Gastrocnemius medialis (tissue), 4 donors: ENCODE results near the gene GTSF1L. TPM values are rescaled to one million over a fixed set of nuclear protein-coding genes. Genes with fewer than 3 reads are reported as not detected.

Experiments
- ATAC-seq, 2 donors: fragments of 150-250 bp; one replicate each; pipeline ENCODE4 v1.9.1; 2016
- DNase-seq, 2 donors: peaks; one replicate each; pipeline ENCODE4 v3.0.0-alpha.2; 2019
- H3K27ac ChIP-seq, 4 donors: fragments of 200-600 bp; sonication (generic); 1 replicate in 1 of 4; 2 replicates in 3 of 4; pipeline ENCODE4 v1.5.1; 2016 to 2018; ENCODE audit warnings: mild to moderate bottlenecking in 2 of 4, moderate library complexity in 1 of 4
- H3K27me3 ChIP-seq, 3 donors: fragments of 200-600 bp; sonication (generic) in 2 of 3; 1 replicate in 1 of 3; 2 replicates in 2 of 3; pipeline versions ENCODE4 v1.5.1 to v1.6.0; 2016 to 2019; ENCODE audit warnings: mild to moderate bottlenecking in 1 of 3, moderate library complexity in 1 of 3
- H3K36me3 ChIP-seq, 2 donors: fragments of 200-600 bp; sonication (generic) in 1 of 2; one replicate each; pipeline ENCODE4 v1.5.1; 2017 to 2018
- H3K4me1 ChIP-seq, 2 donors: fragments of 200-600 bp; sonication (generic) in 1 of 2; one replicate each; pipeline ENCODE4 v1.5.1; 2016 to 2017; ENCODE audit warnings: mild to moderate bottlenecking in 2 of 2
- H3K4me3 ChIP-seq, 4 donors: fragments of 200-600 bp; sonication (generic) in 3 of 4; 1 replicate in 1 of 4; 2 replicates in 3 of 4; pipeline ENCODE4 v1.5.1; 2016 to 2019; ENCODE audit warnings: mild to moderate bottlenecking in 2 of 4
- H3K9me3 ChIP-seq, 3 donors: fragments of 200-600 bp; sonication (generic) in 2 of 3; 1 replicate in 1 of 3; 2 replicates in 2 of 3; pipeline ENCODE4 v1.5.1; 2016 to 2019
- POLR2A ChIP-seq, 2 donors: fragments of 450-650 bp; IDR thresholded peaks; one replicate each; pipeline ENCODE4 v1.6.1; 2017; ENCODE audit warnings: antibody characterized with exemption in 2 of 2, mild to moderate bottlenecking in 2 of 2, moderate library complexity in 2 of 2
- in situ Hi-C, 4 donors: fragments of 200-750 bp; cut with MboI; loops; one replicate each; pipeline versions ENCODE4 v1.15.0 to v1.8.0; 2017; ENCODE audit warnings: low sequenced_read_pairs in 4 of 4
- intact Hi-C: fragments of 100-400 bp; cut with DNase I; formaldehyde crosslinking; loops from one replicate; pipeline ENCODE4 v1.15.1; 2023; ENCODE audit warnings: low total_unique reads
- total RNA-seq, 4 donors: library from RNA; depleted of rRNA; stranded (reverse); fragments of >200 nt; gene quantifications; one replicate each; pipeline versions ENCODE4 v1.1.0 to v1.2.3, GENCODE V29; 2016
- TF ChIP-seq, protein P1 (sequence below), 5 experiments: fragments of 450-650 bp in 3 of 5; fragments of 200-600 bp in 2 of 5; sonication (generic) in 2 of 5; IDR thresholded peaks in 4 of 5; conservative IDR thresholded peaks in 1 of 5; 1 replicate in 4 of 5; 2 replicates in 1 of 5; pipeline ENCODE4 v1.5.1; 2016 to 2019; ENCODE audit warnings: antibody characterized with exemption in 5 of 5, mild to moderate bottlenecking in 3 of 5, moderate library complexity in 3 of 5

GTSF1L gene
- total RNA-seq, 4 donors from 2014 or later = not detected

GRCh38 chr20:43682446-43682845 is 44.4 kb downstream of the GTSF1L start:
- Histone ChIP-seq H3K27me3 (no peaks in the 10 kb centered on the region), H3K4me1 (no peaks in the 10 kb centered on the region), H3K27ac (no peak overlapping the region), H3K9me3 (no peaks in the 10 kb centered on the region), H3K4me3 (no peak overlapping the region), H3K36me3 (no peaks in the 10 kb centered on the region)
- in situ Hi-C loops = no loop called here
- TF ChIP-seq, protein P1, sequence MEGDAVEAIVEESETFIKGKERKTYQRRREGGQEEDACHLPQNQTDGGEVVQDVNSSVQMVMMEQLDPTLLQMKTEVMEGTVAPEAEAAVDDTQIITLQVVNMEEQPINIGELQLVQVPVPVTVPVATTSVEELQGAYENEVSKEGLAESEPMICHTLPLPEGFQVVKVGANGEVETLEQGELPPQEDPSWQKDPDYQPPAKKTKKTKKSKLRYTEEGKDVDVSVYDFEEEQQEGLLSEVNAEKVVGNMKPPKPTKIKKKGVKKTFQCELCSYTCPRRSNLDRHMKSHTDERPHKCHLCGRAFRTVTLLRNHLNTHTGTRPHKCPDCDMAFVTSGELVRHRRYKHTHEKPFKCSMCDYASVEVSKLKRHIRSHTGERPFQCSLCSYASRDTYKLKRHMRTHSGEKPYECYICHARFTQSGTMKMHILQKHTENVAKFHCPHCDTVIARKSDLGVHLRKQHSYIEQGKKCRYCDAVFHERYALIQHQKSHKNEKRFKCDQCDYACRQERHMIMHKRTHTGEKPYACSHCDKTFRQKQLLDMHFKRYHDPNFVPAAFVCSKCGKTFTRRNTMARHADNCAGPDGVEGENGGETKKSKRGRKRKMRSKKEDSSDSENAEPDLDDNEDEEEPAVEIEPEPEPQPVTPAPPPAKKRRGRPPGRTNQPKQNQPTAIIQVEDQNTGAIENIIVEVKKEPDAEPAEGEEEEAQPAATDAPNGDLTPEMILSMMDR (IDR thresholded peaks at IDR 0.05 in 4 of 5, conservative IDR thresholded peaks at IDR 0.05 in 1 of 5) = no peak
- TF ChIP-seq POLR2A (IDR thresholded peaks at IDR 0.05) = no peak
- intact Hi-C loops = no loop called here
- DNase-seq (no peak), ATAC-seq (no peak)

GRCh38 chr20:43681991-43682410 is 44.8 kb downstream of the GTSF1L start:
- no peak for ATAC-seq
- intact Hi-C loops = no loop called here

GRCh38 chr20:43681468-43681942 is 45.3 kb downstream of the GTSF1L start:
- H3K4me1 ChIP-seq = no peaks in the 10 kb centered on the region
- intact Hi-C loops (no loop called here), in situ Hi-C loops (no loop called here)
- DNase-seq (no peak), ATAC-seq (no peak)
- H3K9me3 ChIP-seq = no peaks in the 10 kb centered on the region
- no peak overlapping the region for H3K27ac ChIP-seq
- H3K36me3 ChIP-seq = no peaks in the 10 kb centered on the region
- TF ChIP-seq, protein P1 (IDR thresholded peaks at IDR 0.05 in 4 of 5, conservative IDR thresholded peaks at IDR 0.05 in 1 of 5) = no peak
- no peak for TF ChIP-seq POLR2A (IDR thresholded peaks at IDR 0.05)
- H3K27me3 ChIP-seq = no peaks in the 10 kb centered on the region
- H3K4me3 ChIP-seq = no peak overlapping the region

More at GRCh38 chr20:43681991-43682410, 44.8 kb downstream of the GTSF1L start:
- H3K27me3 ChIP-seq = no peaks in the 10 kb centered on the region
- no peaks in the 10 kb centered on the region for H3K4me1 ChIP-seq
- in situ Hi-C loops = no loop called here
- no peak overlapping the region for H3K4me3 ChIP-seq
- no peaks in the 10 kb centered on the region for H3K9me3 ChIP-seq
- no peak for DNase-seq
- H3K27ac ChIP-seq = no peak overlapping the region
- TF ChIP-seq, protein P1 (IDR thresholded peaks at IDR 0.05 in 4 of 5, conservative IDR thresholded peaks at IDR 0.05 in 1 of 5) = no peak
- no peak for TF ChIP-seq POLR2A (IDR thresholded peaks at IDR 0.05)
- H3K36me3 ChIP-seq = no peaks in the 10 kb centered on the region

- Histone ChIP-seq H3K9me3 (no peaks in the 10 kb centered on the region), H3K4me1 (no peaks in the 10 kb centered on the region), H3K4me3 (no peak overlapping the region), H3K36me3 (no peaks in the 10 kb centered on the region), H3K27ac (no peak overlapping the region), H3K27me3 (no peaks in the 10 kb centered on the region)
- in situ Hi-C loops (no loop called here), intact Hi-C loops (no loop called here)
- ATAC-seq (no peak), DNase-seq (no peak)
- TF ChIP-seq, protein P1 (IDR thresholded peaks at IDR 0.05 in 4 of 5, conservative IDR thresholded peaks at IDR 0.05 in 1 of 5) = no peak
- TF ChIP-seq POLR2A (IDR thresholded peaks at IDR 0.05) = no peak
Observed at GRCh38 chr20:43680981-43681380, 45.8 kb downstream of the GTSF1L start.

DNA sequence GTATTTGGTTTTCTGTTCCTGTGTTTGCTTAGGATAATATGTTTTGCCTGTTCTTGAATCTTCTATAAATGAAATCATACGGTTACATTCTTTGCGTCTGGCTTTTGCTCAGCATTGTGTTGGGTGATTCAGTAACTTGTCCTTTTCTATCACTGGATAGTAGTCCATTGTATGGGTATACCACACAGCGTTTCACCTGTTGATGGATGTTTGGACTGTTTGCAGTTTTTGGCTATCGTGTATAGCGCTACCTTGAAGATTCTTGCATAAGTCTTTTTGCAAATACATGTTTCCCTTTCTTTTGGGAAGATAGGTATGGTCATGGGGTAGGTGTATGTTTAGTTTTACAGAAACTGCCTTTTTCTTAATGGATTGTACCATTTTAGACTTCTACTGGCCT is 50.4 kb downstream of the GTSF1L start:
- DNase-seq (no peak), ATAC-seq (no peak)
- Histone ChIP-seq H3K27me3 (peaks cover 0 to 2% (median 0%) of the 10 kb centered on the region in 3 donors), H3K9me3 (no peaks in the 10 kb centered on the region), H3K36me3 (no peaks in the 10 kb centered on the region), H3K27ac (no peak overlapping the region), H3K4me1 (no peaks in the 10 kb centered on the region), H3K4me3 (no peak overlapping the region)
- intact Hi-C loops (no loop called here), in situ Hi-C loops (no loop called here)
- TF ChIP-seq POLR2A (IDR thresholded peaks at IDR 0.05) = no peak

Other genes starting within 250 kb of the GTSF1L start
- gene L3MBTL1, start 219.3 kb downstream of the GTSF1L start, total RNA-seq = 1 to 10 TPM; 1.1 to 6.0 (median 3.7) TPM
- gene SGK2, start 168.0 kb downstream of the GTSF1L start, total RNA-seq = 1 to 10 TPM in 1 of 4 donors, under 1 TPM in 2, not detected in 1; 0.36 to 1.2 (median 0.55) TPM
- 1 to 10 TPM; 1.7 to 3.4 (median 2.9) TPM for gene IFT52, start 136.1 kb downstream of the GTSF1L start, total RNA-seq
- under 1 TPM in 1 of 4 donors, not detected in 3; 0.55 TPM for gene MYBL2, start 59.9 kb downstream of the GTSF1L start, total RNA-seq
- gene TOX2, start 187.8 kb upstream of the GTSF1L start, total RNA-seq = under 1 TPM in 2 of 4 donors, not detected in 2; 0.20 to 0.42 TPM